ENCODE measurements around the gene PLPPR3.

PLPPR3 gene

GRCh38 chr19:868458-869244, 46.9 kb upstream of the PLPPR3 start:
- Histone ChIP-seq H4K20me1 (ENCODE audit: insufficient read depth) (no peaks in the 10 kb centered on the region), H3K9ac (no peak overlapping the region), H3K79me2 (ENCODE audit: insufficient read depth, low read depth) (no peaks in the 10 kb centered on the region), H3K27me3 (ENCODE audit: insufficient read depth, low read depth) (no peaks in the 10 kb centered on the region), H3K4me1 (ENCODE audit: low read depth, poor library complexity, severe bottlenecking) (peaks cover 8% of the 10 kb centered on the region), H3K27ac (no peak overlapping the region), H3K36me3 (ENCODE audit: insufficient read depth) (no peaks in the 10 kb centered on the region), H3K4me3 (IDR thresholded peaks at IDR 0.05; ENCODE audit: insufficient read depth, low read depth, low read length) (no peak overlapping the region), H2AFZ (ENCODE audit: low read depth) (no peak overlapping the region), H3K4me2 (no peak overlapping the region)
- no peak for TF ChIP-seq CTCF (conservative IDR thresholded peaks at IDR 0.05; ENCODE audit: low read depth, low read length)

GRCh38 chr19:867855-868457, 46.2 kb upstream of the PLPPR3 start:
- H3K27me3 ChIP-seq (ENCODE audit: insufficient read depth, low read depth): no peaks in the 10 kb centered on the region
- no peak overlapping the region for H3K9ac ChIP-seq
- H3K4me2 ChIP-seq: no peak overlapping the region
- no peak overlapping the region for H3K27ac ChIP-seq
- H3K79me2 ChIP-seq (ENCODE audit: insufficient read depth, low read depth): no peaks in the 10 kb centered on the region
- TF ChIP-seq CTCF (conservative IDR thresholded peaks at IDR 0.05; ENCODE audit: low read depth, low read length): no peak
- H3K36me3 ChIP-seq (ENCODE audit: insufficient read depth): no peaks in the 10 kb centered on the region
- H3K4me1 ChIP-seq (ENCODE audit: low read depth, poor library complexity, severe bottlenecking): peaks cover 8% of the 10 kb centered on the region
- H2AFZ ChIP-seq (ENCODE audit: low read depth): no peak overlapping the region
- H4K20me1 ChIP-seq (ENCODE audit: insufficient read depth): no peaks in the 10 kb centered on the region
- H3K4me3 ChIP-seq (IDR thresholded peaks at IDR 0.05; ENCODE audit: insufficient read depth, low read depth, low read length): no peak overlapping the region

GRCh38 chr19:867301-867793, 45.6 kb upstream of the PLPPR3 start:
- TF ChIP-seq CTCF (conservative IDR thresholded peaks at IDR 0.05; ENCODE audit: low read depth, low read length): no peak
- no peak overlapping the region for H3K9ac ChIP-seq
- H3K27me3 ChIP-seq (ENCODE audit: insufficient read depth, low read depth): no peaks in the 10 kb centered on the region
- H3K36me3 ChIP-seq (ENCODE audit: insufficient read depth): no peaks in the 10 kb centered on the region
- peaks cover 5% of the 10 kb centered on the region for H3K4me1 ChIP-seq (ENCODE audit: low read depth, poor library complexity, severe bottlenecking)
- no peak overlapping the region for H3K4me3 ChIP-seq (IDR thresholded peaks at IDR 0.05; ENCODE audit: insufficient read depth, low read depth, low read length)
- no peak overlapping the region for H2AFZ ChIP-seq (ENCODE audit: low read depth)
- H3K79me2 ChIP-seq (ENCODE audit: insufficient read depth, low read depth): no peaks in the 10 kb centered on the region
- H3K4me2 ChIP-seq: no peak overlapping the region
- no peak overlapping the region for H3K27ac ChIP-seq
- no peaks in the 10 kb centered on the region for H4K20me1 ChIP-seq (ENCODE audit: insufficient read depth)

GRCh38 chr19:866769-867300, 45.1 kb upstream of the PLPPR3 start:
- H3K4me1 ChIP-seq (ENCODE audit: low read depth, poor library complexity, severe bottlenecking): peaks cover under 1% of the 10 kb centered on the region
- H3K4me2 ChIP-seq: no peak overlapping the region
- no peak for TF ChIP-seq CTCF (conservative IDR thresholded peaks at IDR 0.05; ENCODE audit: low read depth, low read length)
- H3K79me2 ChIP-seq (ENCODE audit: insufficient read depth, low read depth): no peaks in the 10 kb centered on the region
- H2AFZ ChIP-seq (ENCODE audit: low read depth): no peak overlapping the region
- H3K4me3 ChIP-seq (IDR thresholded peaks at IDR 0.05; ENCODE audit: insufficient read depth, low read depth, low read length): no peak overlapping the region
- no peak overlapping the region for H3K27ac ChIP-seq
- H3K27me3 ChIP-seq (ENCODE audit: insufficient read depth, low read depth): no peaks in the 10 kb centered on the region
- H3K9ac ChIP-seq: no peak overlapping the region
- H4K20me1 ChIP-seq (ENCODE audit: insufficient read depth): no peaks in the 10 kb centered on the region
- no peaks in the 10 kb centered on the region for H3K36me3 ChIP-seq (ENCODE audit: insufficient read depth)

Measured in KMS-11 (cell line).